Activated CD8-positive, alpha-beta T cell treated with anti-CD3 and anti-CD28 coated beads for 36 hours (primary cell): Measurements from ENCODE around the gene HLF. TPM values are rescaled to one million over a fixed set of nuclear protein-coding genes. Genes with fewer than 3 reads are reported as not detected.

Source experiments
- ATAC-seq: fragments of 200-7000 bp; cut with Tn5 transposase; one replicate; pipeline ENCODE4 v1.10.0; 2021; ENCODE audit warnings: mild to moderate bottlenecking, moderate library complexity
- CTCF ChIA-PET: fragments of 350-600 bp; sonication (Branson Sonifier 250); formaldehyde crosslinking; loops from one replicate; lab custom pipeline; 2021; ENCODE audit warnings: antibody characterized with exemption; lab: Charles Lee
- POLR2A ChIA-PET: fragments of 350-600 bp; sonication (Branson Sonifier 250); formaldehyde crosslinking; loops from one replicate; lab custom pipeline; 2021; ENCODE audit warnings: antibody characterized with exemption; lab: Charles Lee
- DNase-seq: peaks from one replicate; pipeline ENCODE4 v3.0.0-alpha.2; 2020
- H3K27ac Mint-ChIP-seq: one replicate; pipeline ENCODE4 v1.8.0; 2021; ENCODE audit warnings: mild to moderate bottlenecking, mixed read lengths
- H3K27me3 Mint-ChIP-seq: one replicate; pipeline ENCODE4 v1.8.0; 2021; ENCODE audit warnings: mixed read lengths
- H3K36me3 Mint-ChIP-seq: one replicate; pipeline ENCODE4 v1.8.0; 2021; ENCODE audit warnings: low read depth, mixed read lengths
- H3K4me1 Mint-ChIP-seq: one replicate; pipeline ENCODE4 v1.8.0; 2021; ENCODE audit warnings: low read depth, mixed read lengths
- H3K4me3 Mint-ChIP-seq: one replicate; pipeline ENCODE4 v1.8.0; 2021; ENCODE audit warnings: mild to moderate bottlenecking, moderate library complexity, mixed read lengths
- H3K9me3 Mint-ChIP-seq: one replicate; pipeline ENCODE4 v1.8.0; 2021; ENCODE audit warnings: mixed read lengths
- CTCF ChIP-seq: fragments of 200-600 bp; IDR thresholded peaks from one replicate; pipeline ENCODE4 v1.8.0; 2022; ENCODE audit warnings: antibody characterized with exemption, mild to moderate bottlenecking
- intact Hi-C: fragments of 100-400 bp; cut with micrococcal nuclease; formaldehyde crosslinking; loops from one replicate; pipeline ENCODE4 v1.10.0; 2022
- total RNA-seq, 2 experiments: library from RNA; stranded (reverse); gene quantifications; one replicate each; pipeline ENCODE4 v1.2.3, GENCODE V29; 2021

HLF gene
- total RNA-seq, 2 experiments from 2014 or later, result 0.25 to 0.72 TPM

GRCh38 chr17:55282741-55283140 lies 18.0 kb downstream of the HLF start:
- CTCF ChIA-PET, result interaction anchor here (1.5 kb wide), 1 partner anchor 14 kb away, joined by 7 read pairs; no protein-coding TSS in a partner anchor

GRCh38 chr17:55283256-55283965 lies 18.7 kb downstream of the HLF start:
- Mint-ChIP-seq H3K9me3 (no peaks in the 10 kb centered on the region), H3K27ac (no peak overlapping the region), H3K27me3 (peaks cover 3% of the 10 kb centered on the region), H3K4me1 (peaks cover 2% of the 10 kb centered on the region), H3K36me3 (no peaks in the 10 kb centered on the region), H3K4me3 (no peak overlapping the region)
- ATAC-seq (no peak), DNase-seq (no peak)
- CTCF ChIA-PET, result interaction anchor here (1.0 kb wide), 1 partner anchor 20 kb away, joined by 3 read pairs; no protein-coding TSS in a partner anchor
- intact Hi-C loops, result no loop called here
- POLR2A ChIA-PET, result no interaction called here
- no peak for TF ChIP-seq CTCF

More at GRCh38 chr17:55282741-55283140, 18.0 kb downstream of the HLF start:
- no peak for TF ChIP-seq CTCF
- POLR2A ChIA-PET, result no interaction called here
- ATAC-seq (no peak), DNase-seq (no peak)
- peaks cover 3% of the 10 kb centered on the region for H3K27me3 Mint-ChIP-seq
- intact Hi-C loops, result no loop called here
- H3K4me3 Mint-ChIP-seq, result no peak overlapping the region
- H3K9me3 Mint-ChIP-seq, result no peaks in the 10 kb centered on the region
- H3K27ac Mint-ChIP-seq, result no peak overlapping the region
- H3K4me1 Mint-ChIP-seq, result peaks cover 2% of the 10 kb centered on the region
- H3K36me3 Mint-ChIP-seq, result no peaks in the 10 kb centered on the region

- intact Hi-C loops, result no loop called here
- no peaks in the 10 kb centered on the region for H3K9me3 Mint-ChIP-seq
- H3K36me3 Mint-ChIP-seq, result no peaks in the 10 kb centered on the region
- POLR2A ChIA-PET, result no interaction called here
- H3K27me3 Mint-ChIP-seq, result peaks cover 3% of the 10 kb centered on the region
- ATAC-seq, result no peak
- no peak for TF ChIP-seq CTCF
- no peak overlapping the region for H3K27ac Mint-ChIP-seq
- H3K4me3 Mint-ChIP-seq, result no peak overlapping the region
- DNase-seq, result no peak
- CTCF ChIA-PET, result interaction anchor here (1.0 to 1.7 kb wide), 3 partner anchors 11 to 73 kb away, joined by 3 to 5 read pairs (median 3); no protein-coding TSS in a partner anchor
- H3K4me1 Mint-ChIP-seq, result peaks cover 2% of the 10 kb centered on the region
Observed at GRCh38 chr17:55284001-55284884, 19.5 kb downstream of the HLF start.

GRCh38 chr17:55284944-55285339 lies 20.2 kb downstream of the HLF start:
- H3K4me3 Mint-ChIP-seq, result no peak overlapping the region
- peaks cover 3% of the 10 kb centered on the region for H3K27me3 Mint-ChIP-seq
- no peaks in the 10 kb centered on the region for H3K9me3 Mint-ChIP-seq
- intact Hi-C loops, result no loop called here
- no peak overlapping the region for H3K27ac Mint-ChIP-seq
- ATAC-seq (no peak), DNase-seq (no peak)
- H3K4me1 Mint-ChIP-seq, result peaks cover 2% of the 10 kb centered on the region
- TF ChIP-seq CTCF, result no peak
- ChIA-PET CTCF (interaction anchor here (1.4 to 1.7 kb wide), 2 partner anchors 10 to 72 kb away, joined by 3 to 5 read pairs; no protein-coding TSS in a partner anchor), POLR2A (no interaction called here)
- H3K36me3 Mint-ChIP-seq, result no peaks in the 10 kb centered on the region
